ENCODE results near the gene PPP2R5C. TPM values are rescaled to one million over a fixed set of nuclear protein-coding genes. Genes with fewer than 3 reads are reported as not detected.

The PPP2R5C gene
- total and polyA plus RNA-seq, 7 experiments from 2014 or later = 155 to 449 (median 382) TPM

DNA sequence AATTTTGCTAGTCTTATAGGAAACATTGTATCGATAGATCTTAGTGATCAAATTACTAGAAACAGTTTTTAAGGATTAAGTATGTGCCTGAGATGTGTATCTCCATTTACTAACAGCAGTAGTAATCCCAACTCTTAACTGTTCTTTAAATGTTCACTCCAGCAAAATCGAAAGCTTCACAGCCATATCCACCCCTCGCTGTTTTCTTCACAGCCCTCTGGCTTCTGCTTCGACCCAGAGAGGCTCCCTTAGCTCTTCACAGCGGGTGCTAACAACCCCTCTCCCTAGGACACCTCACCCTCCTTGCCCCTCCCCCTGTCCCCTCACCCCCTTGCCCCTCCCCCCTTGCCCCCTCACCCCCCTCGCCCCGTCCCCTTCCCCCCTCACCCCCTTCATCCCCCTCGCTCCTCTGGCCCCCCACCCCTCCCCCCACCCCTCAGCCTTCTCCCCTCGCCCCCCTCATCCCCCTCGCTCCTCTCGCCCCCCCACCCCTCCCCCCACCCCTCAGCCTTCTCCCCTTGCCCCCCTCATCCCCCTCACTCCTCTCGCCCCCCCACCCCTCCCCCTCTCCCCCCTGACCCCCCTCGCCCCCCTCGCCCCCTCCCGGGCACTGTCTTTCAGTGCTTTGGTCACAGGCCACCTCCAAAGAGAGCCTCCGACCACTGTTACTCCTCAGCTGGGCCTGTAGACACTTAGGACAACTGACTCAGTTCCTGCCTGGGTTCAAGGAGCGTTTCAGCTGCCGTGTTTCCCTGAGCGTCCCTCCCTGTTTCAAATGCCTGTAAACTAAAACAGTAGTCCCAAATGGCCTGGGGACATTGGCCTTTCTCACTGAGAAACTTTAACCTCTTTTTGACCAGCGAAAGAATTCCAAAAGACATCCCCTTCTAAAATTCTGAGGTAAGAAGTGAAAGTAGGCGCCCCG, 156.8 kb downstream of the PPP2R5C start:
- intact Hi-C loops (cut with micrococcal nuclease) = no loop called here
- no peak overlapping the region for H3K4me3 Mint-ChIP-seq
- H3K9me3 ChIP-seq (ENCODE audit: control insufficient read depth in 2 of 3, low read length in 3 of 3) = no peaks in the 10 kb centered on the region
- ATAC-seq (no peak), DNase-seq (no peak)
- no peaks in the 10 kb centered on the region for H3K4me1 ChIP-seq (ENCODE audit: control insufficient read depth in 2 of 2, insufficient read depth in 2 of 2, low read length in 2 of 2)
- H3K27me3 ChIP-seq (ENCODE audit: control insufficient read depth in 2 of 2, insufficient read depth in 2 of 2, low read length in 2 of 2) = no peaks in the 10 kb centered on the region
- no peak overlapping the region for H3K27ac ChIP-seq (ENCODE audit: low read depth, low read length)
- no peaks in the 10 kb centered on the region for H3K9me3 Mint-ChIP-seq
- peak overlapping the region in 2 of 9 donors; percentile 17 to 25 for H3K27ac Mint-ChIP-seq
- peaks cover 7 to 43% (median 13%) of the 10 kb centered on the region in 5 donors for H3K36me3 Mint-ChIP-seq
- H3K36me3 ChIP-seq (ENCODE audit: control insufficient read depth in 2 of 3, insufficient read depth in 3 of 3, low read length in 3 of 3) = peaks cover 5 to 84% (median 17%) of the 10 kb centered on the region in 3 experiments
- peaks cover 0 to 9% (median 3%) of the 10 kb centered on the region in 7 donors for H3K4me1 Mint-ChIP-seq
- H3K4me3 ChIP-seq (ENCODE audit: low read length) = no peak overlapping the region
- CTCF ChIA-PET = no interaction called here
- POLR2A ChIA-PET = no interaction called here
- H3K27me3 Mint-ChIP-seq = no peaks in the 10 kb centered on the region

- no peaks in the 10 kb centered on the region for H3K27me3 ChIP-seq (ENCODE audit: control insufficient read depth in 2 of 2, insufficient read depth in 2 of 2, low read length in 2 of 2)
- H3K9me3 Mint-ChIP-seq = no peaks in the 10 kb centered on the region
- peaks cover 0 to 9% (median 3%) of the 10 kb centered on the region in 7 donors for H3K4me1 Mint-ChIP-seq
- intact Hi-C loops (cut with micrococcal nuclease) = no loop called here
- peaks cover 0 to 74% (median 10%) of the 10 kb centered on the region in 3 experiments for H3K36me3 ChIP-seq (ENCODE audit: control insufficient read depth in 2 of 3, insufficient read depth in 3 of 3, low read length in 3 of 3)
- no peak overlapping the region for H3K4me3 Mint-ChIP-seq
- peaks cover 4 to 32% (median 11%) of the 10 kb centered on the region in 5 donors for H3K36me3 Mint-ChIP-seq
- no peaks in the 10 kb centered on the region for H3K9me3 ChIP-seq (ENCODE audit: control insufficient read depth in 2 of 3, low read length in 3 of 3)
- H3K27me3 Mint-ChIP-seq = no peaks in the 10 kb centered on the region
- CTCF ChIA-PET = no interaction called here
- peak overlapping the region in 6 of 9 donors; percentile 51 to 80 (median 74) for H3K27ac Mint-ChIP-seq
- no peak overlapping the region for H3K4me3 ChIP-seq (ENCODE audit: low read length)
- DNase-seq = no peak
- POLR2A ChIA-PET = interaction anchor here (0.7 kb wide), 1 partner anchor 220 kb away, joined by 3 read pairs; no protein-coding TSS in a partner anchor
- H3K27ac ChIP-seq (ENCODE audit: low read depth, low read length) = peak overlapping the region; percentile 31
- ATAC-seq = no peak
- no peaks in the 10 kb centered on the region for H3K4me1 ChIP-seq (ENCODE audit: control insufficient read depth in 2 of 2, insufficient read depth in 2 of 2, low read length in 2 of 2)
Observed at GRCh38 chr14:101920271-101920670, 158.8 kb downstream of the PPP2R5C start.

DNA sequence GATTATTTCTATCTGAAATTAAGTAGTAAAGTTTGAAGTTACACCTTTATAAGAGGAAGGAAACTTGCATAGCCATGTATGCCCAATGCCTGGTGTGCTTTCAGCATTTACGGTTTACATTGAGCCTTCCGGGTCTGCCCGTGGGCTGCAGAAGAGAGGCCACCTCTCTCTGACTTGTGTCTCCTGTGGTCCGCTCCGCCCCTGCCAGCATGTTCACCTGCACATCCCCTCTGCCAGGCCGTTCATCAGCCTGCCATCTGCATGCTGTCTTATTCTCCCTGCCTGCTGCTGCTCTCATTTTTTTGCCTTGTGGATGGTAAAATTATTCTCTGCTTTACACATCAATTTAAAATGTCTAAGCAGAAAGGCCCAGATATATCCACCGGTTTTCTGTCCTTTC, 161.4 kb downstream of the PPP2R5C start:
- H3K9me3 ChIP-seq (ENCODE audit: control insufficient read depth in 2 of 3, low read length in 3 of 3) = no peaks in the 10 kb centered on the region
- no peaks in the 10 kb centered on the region for H3K4me1 ChIP-seq (ENCODE audit: control insufficient read depth in 2 of 2, insufficient read depth in 2 of 2, low read length in 2 of 2)
- intact Hi-C loops (cut with micrococcal nuclease) = no loop called here
- no peak for DNase-seq
- Mint-ChIP-seq H3K27ac (peak overlapping the region in 7 of 9 donors; percentile 2 to 88 (median 48)), H3K4me1 (peaks cover 0 to 3% (median 0%) of the 10 kb centered on the region in 7 donors), H3K36me3 (peaks cover 0 to 34% (median 9%) of the 10 kb centered on the region in 5 donors), H3K4me3 (peak overlapping the region in 1 of 10 donors; percentile 39), H3K9me3 (no peaks in the 10 kb centered on the region), H3K27me3 (no peaks in the 10 kb centered on the region)
- no peak for ATAC-seq
- ChIA-PET POLR2A (interaction anchor here (0.6 kb wide), 1 partner anchor 273 kb away, joined by 3 read pairs; no protein-coding TSS in a partner anchor), CTCF (interaction anchor here (0.6 to 0.7 kb wide), 2 partner anchors 11 to 139 kb away, joined by 3 read pairs; no protein-coding TSS in a partner anchor)
- H3K36me3 ChIP-seq (ENCODE audit: control insufficient read depth in 2 of 3, insufficient read depth in 3 of 3, low read length in 3 of 3) = peaks cover 0 to 69% (median 10%) of the 10 kb centered on the region in 3 experiments
- H3K4me3 ChIP-seq (ENCODE audit: low read length) = no peak overlapping the region
- no peaks in the 10 kb centered on the region for H3K27me3 ChIP-seq (ENCODE audit: control insufficient read depth in 2 of 2, insufficient read depth in 2 of 2, low read length in 2 of 2)
- H3K27ac ChIP-seq (ENCODE audit: low read depth, low read length) = no peak overlapping the region

DNA sequence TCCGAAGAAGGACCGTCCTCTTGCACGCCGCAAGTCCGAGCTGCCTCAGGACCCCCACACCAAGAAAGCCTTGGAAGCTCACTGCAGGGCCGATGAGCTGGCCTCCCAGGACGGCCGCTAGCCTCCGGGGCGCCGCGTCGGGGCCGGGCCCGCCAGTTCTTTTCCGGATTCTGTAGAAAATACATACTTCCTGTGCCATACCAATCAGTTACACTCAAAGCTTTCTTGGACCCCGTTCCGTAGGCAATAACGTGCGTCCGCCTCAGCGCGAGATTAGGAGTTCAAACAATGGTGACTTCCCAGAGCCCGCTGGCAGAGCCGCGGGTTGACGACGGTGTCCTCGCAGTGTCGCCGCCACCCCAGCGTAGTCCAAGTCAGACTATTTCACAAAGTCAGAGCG, 163.6 kb downstream of the PPP2R5C start:
- H3K4me3 Mint-ChIP-seq = no peak overlapping the region
- H3K36me3 Mint-ChIP-seq = peaks cover 0 to 35% (median 9%) of the 10 kb centered on the region in 5 donors
- intact Hi-C loops (cut with micrococcal nuclease) = no loop called here
- ATAC-seq (no peak), DNase-seq (no peak)
- H3K27me3 Mint-ChIP-seq = no peaks in the 10 kb centered on the region
- Histone ChIP-seq H3K9me3 (ENCODE audit: control insufficient read depth in 2 of 3, low read length in 3 of 3) (no peaks in the 10 kb centered on the region), H3K4me3 (ENCODE audit: low read length) (no peak overlapping the region), H3K27ac (ENCODE audit: low read depth, low read length) (no peak overlapping the region), H3K36me3 (ENCODE audit: control insufficient read depth in 2 of 3, insufficient read depth in 3 of 3, low read length in 3 of 3) (peaks cover 4 to 70% (median 8%) of the 10 kb centered on the region in 3 experiments), H3K4me1 (ENCODE audit: control insufficient read depth in 2 of 2, insufficient read depth in 2 of 2, low read length in 2 of 2) (no peaks in the 10 kb centered on the region), H3K27me3 (ENCODE audit: control insufficient read depth in 2 of 2, insufficient read depth in 2 of 2, low read length in 2 of 2) (no peaks in the 10 kb centered on the region)
- H3K27ac Mint-ChIP-seq = peak overlapping the region in 3 of 9 donors; percentile 24 to 41 (median 33)
- CTCF ChIA-PET = no interaction called here
- H3K9me3 Mint-ChIP-seq = peaks cover 0 to 1% (median 0%) of the 10 kb centered on the region in 11 donors
- H3K4me1 Mint-ChIP-seq = peaks cover 0 to 3% (median 0%) of the 10 kb centered on the region in 7 donors
- POLR2A ChIA-PET = no interaction called here

DNA sequence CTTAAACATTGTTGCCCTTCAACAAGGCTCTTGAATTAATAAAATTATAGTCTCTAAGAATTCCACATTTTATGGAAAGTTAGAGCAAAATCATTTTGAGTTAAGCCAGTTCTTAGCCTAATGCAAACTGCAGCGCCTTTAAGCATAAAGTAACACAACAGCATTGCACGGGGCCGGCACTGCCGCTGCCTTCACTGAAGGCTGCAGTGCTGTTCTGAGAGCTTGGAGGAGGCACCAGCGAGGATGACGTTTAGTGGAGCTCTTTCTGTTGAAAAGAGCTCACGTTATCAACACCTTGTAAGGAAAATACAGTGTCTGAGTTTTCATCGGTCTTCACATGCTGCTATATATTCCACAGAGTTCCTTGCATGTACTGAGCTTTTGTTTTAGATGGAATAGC, 164.6 kb downstream of the PPP2R5C start:
- no peaks in the 10 kb centered on the region for H3K27me3 Mint-ChIP-seq
- POLR2A ChIA-PET = interaction anchor here (0.6 kb wide), 1 partner anchor 410 kb away, joined by 5 read pairs; no protein-coding TSS in a partner anchor

GRCh38 chr14:101926620-101927019, 165.1 kb downstream of the PPP2R5C start:
- Histone ChIP-seq H3K27me3 (ENCODE audit: control insufficient read depth in 2 of 2, insufficient read depth in 2 of 2, low read length in 2 of 2) (no peaks in the 10 kb centered on the region), H3K36me3 (ENCODE audit: control insufficient read depth in 2 of 3, insufficient read depth in 3 of 3, low read length in 3 of 3) (peaks cover 4 to 56% (median 5%) of the 10 kb centered on the region in 3 experiments), H3K4me1 (ENCODE audit: control insufficient read depth in 2 of 2, insufficient read depth in 2 of 2, low read length in 2 of 2) (no peaks in the 10 kb centered on the region), H3K9me3 (ENCODE audit: control insufficient read depth in 2 of 3, low read length in 3 of 3) (no peaks in the 10 kb centered on the region), H3K27ac (ENCODE audit: low read depth, low read length) (no peak overlapping the region), H3K4me3 (ENCODE audit: low read length) (no peak overlapping the region)
- no peaks in the 10 kb centered on the region for H3K4me1 Mint-ChIP-seq
- H3K4me3 Mint-ChIP-seq = no peak overlapping the region
- DNase-seq (no peak), ATAC-seq (no peak)
- ChIA-PET POLR2A (no interaction called here), CTCF (no interaction called here)
- H3K9me3 Mint-ChIP-seq = peaks cover 0 to 1% (median 0%) of the 10 kb centered on the region in 11 donors
- peak overlapping the region in 4 of 9 donors; percentile 58 to 71 (median 63) for H3K27ac Mint-ChIP-seq
- no peaks in the 10 kb centered on the region for H3K27me3 Mint-ChIP-seq
- peaks cover 0 to 26% (median 9%) of the 10 kb centered on the region in 5 donors for H3K36me3 Mint-ChIP-seq
- intact Hi-C loops (cut with micrococcal nuclease) = no loop called here

More for the DNA sequence above, 164.6 kb downstream of the PPP2R5C start:
- no peaks in the 10 kb centered on the region for H3K4me1 Mint-ChIP-seq
- no peaks in the 10 kb centered on the region for H3K4me1 ChIP-seq (ENCODE audit: control insufficient read depth in 2 of 2, insufficient read depth in 2 of 2, low read length in 2 of 2)
- peaks cover 0 to 29% (median 9%) of the 10 kb centered on the region in 5 donors for H3K36me3 Mint-ChIP-seq
- no peak overlapping the region for H3K27ac ChIP-seq (ENCODE audit: low read depth, low read length)
- CTCF ChIA-PET = no interaction called here
- H3K4me3 Mint-ChIP-seq = no peak overlapping the region
- H3K27ac Mint-ChIP-seq = peak overlapping the region in 1 of 9 donors; percentile 59
- intact Hi-C loops (cut with micrococcal nuclease) = no loop called here
- no peak for DNase-seq
- no peak for ATAC-seq
- no peak overlapping the region for H3K4me3 ChIP-seq (ENCODE audit: low read length)
- peaks cover 4 to 61% (median 5%) of the 10 kb centered on the region in 3 experiments for H3K36me3 ChIP-seq (ENCODE audit: control insufficient read depth in 2 of 3, insufficient read depth in 3 of 3, low read length in 3 of 3)
- no peaks in the 10 kb centered on the region for H3K27me3 ChIP-seq (ENCODE audit: control insufficient read depth in 2 of 2, insufficient read depth in 2 of 2, low read length in 2 of 2)
- peaks cover 0 to 1% (median 0%) of the 10 kb centered on the region in 11 donors for H3K9me3 Mint-ChIP-seq
- H3K9me3 ChIP-seq (ENCODE audit: control insufficient read depth in 2 of 3, low read length in 3 of 3) = no peaks in the 10 kb centered on the region

Measured in naive thymus-derived CD4-positive, alpha-beta T cell (primary cell).